Esophagus muscularis mucosa (tissue), 4 donors: ENCODE results near the gene AARSD1.

Experiments
- CTCF ChIP-seq, 3 experiments: fragments of 200-600 bp in 2 of 3; fragments of 450-650 bp in 1 of 3; sonication (generic) in 2 of 3; IDR thresholded peaks; one replicate each; pipeline ENCODE4 v1.5.1; 2017 to 2019; ENCODE audit warnings: antibody characterized with exemption in 3 of 3, mild to moderate bottlenecking in 2 of 3, moderate library complexity in 1 of 3
- EP300 ChIP-seq: sonication (generic); formaldehyde crosslinking; IDR thresholded peaks from one replicate; pipeline ENCODE4 v1.6.1; 2017; ENCODE audit warnings: antibody characterized with exemption
- POLR2AphosphoS5 ChIP-seq, 2 donors: sonication (generic); formaldehyde crosslinking; IDR thresholded peaks; one replicate each; pipeline ENCODE4 v1.6.1; 2017; ENCODE audit warnings: antibody characterized with exemption in 2 of 2

GRCh38 chr17:43013296-43013695 is 49.0 kb upstream of the AARSD1 start:
- TF ChIP-seq CTCF (IDR thresholded peaks at IDR 0.05) (no peak), EP300 (no peak), POLR2AphosphoS5 (IDR thresholded peaks at IDR 0.05) (no peak)
